DMS 273 (cell line): Measurements from ENCODE around the gene MYO10.
A peak's percentile ranks its signal among the peaks of the same experiment; 100 is the strongest.
"Not testable (repeated sequence)": the region's sequence is repeated elsewhere in the genome, so short reads cannot be mapped to it uniquely, and the experiment has no call there.

Source experiments
- DNase-seq: peaks from one replicate; lab custom pipeline; 2025; ENCODE audit not compliant: unreplicated experiment; lab: John Stamatoyannopoulos, UW

The MYO10 gene

GRCh38 chr5:16889203-16889971 is 46.7 kb downstream of the MYO10 start:
- DNase-seq = peak; percentile 58

DNA sequence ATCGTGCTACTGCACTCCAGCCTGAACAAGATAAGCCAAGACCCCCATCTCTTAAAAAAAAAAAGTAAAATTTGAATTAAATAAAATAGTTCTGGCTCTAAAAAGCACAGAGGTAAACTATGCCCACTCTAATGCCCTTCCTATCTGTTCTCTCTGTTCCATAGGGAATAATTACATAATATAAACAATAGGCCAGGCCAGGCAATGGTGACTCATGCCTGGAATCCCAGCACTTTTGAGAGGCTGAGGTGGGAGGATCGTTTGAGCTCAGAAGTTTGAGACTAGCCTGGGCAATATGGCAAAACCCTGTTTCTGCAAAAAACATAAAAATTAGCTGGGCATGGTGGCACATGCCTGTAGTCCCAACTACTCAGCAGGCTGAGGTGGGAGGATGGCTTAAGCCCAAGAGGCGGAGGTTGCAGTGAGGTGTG is 47.4 kb downstream of the MYO10 start:
- DNase-seq = peak; percentile 21

DNA sequence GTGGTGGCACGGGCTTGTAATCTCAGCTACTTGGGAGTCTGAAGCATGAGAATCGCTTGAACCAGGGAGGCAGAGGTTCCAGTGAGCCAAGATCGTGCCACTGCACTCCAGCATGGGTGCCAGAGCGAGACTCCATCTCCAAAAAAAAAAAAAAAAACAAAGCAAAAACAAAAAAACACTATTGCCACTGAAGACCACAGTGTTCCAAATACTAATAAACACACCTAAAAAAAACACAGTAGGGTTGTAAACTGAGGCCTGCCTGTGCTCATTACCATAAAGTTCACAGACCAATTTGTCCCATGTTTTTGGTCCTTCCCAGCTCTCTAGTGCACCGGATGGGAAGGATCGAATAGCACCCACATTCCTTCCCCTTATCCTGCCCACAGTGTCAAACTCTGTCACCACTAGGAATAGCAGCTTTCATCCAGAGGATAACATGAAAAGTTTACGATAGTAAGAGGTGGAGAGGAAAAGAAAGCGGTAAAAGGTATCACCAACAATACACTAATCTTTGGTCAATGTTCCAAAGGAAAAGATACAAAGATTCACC is 49.2 kb downstream of the MYO10 start:
- no peak for DNase-seq

- no peak for DNase-seq
Observed at GRCh38 chr5:16886366-16886736, 49.7 kb downstream of the MYO10 start.

- no peak for DNase-seq
Observed at GRCh38 chr5:16885635-16886365, 50.3 kb downstream of the MYO10 start.

GRCh38 chr5:16884595-16884994 is 51.5 kb downstream of the MYO10 start:
- DNase-seq = no peak

- no peak for DNase-seq
Observed at GRCh38 chr5:16883806-16884205, 52.3 kb downstream of the MYO10 start.

- no peak for DNase-seq
Observed at GRCh38 chr5:16883176-16883575, 52.9 kb downstream of the MYO10 start.

DNA sequence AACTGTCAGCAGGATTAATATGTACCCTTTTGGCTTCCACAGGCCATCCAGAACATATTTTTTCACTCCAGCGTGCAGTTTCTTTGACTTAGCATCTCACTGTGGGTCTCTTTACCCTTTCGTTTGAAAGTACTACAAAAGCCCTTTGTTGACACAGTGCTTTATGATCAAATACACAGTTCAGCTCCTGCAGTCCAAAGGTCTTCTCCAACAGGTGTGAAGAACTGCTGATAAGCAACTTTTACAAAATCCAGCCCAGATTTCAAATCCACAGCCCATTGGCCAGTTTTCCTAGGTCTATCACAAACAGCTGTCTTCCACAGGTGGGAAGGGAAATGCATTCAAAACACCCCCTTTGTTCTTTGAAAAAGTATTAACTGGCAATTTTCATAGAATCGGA is 54.8 kb downstream of the MYO10 start:
- DNase-seq = no peak

- no peak for DNase-seq
Observed at GRCh38 chr5:16880547-16880946, 55.5 kb downstream of the MYO10 start.

GRCh38 chr5:16879650-16880049 is 56.4 kb downstream of the MYO10 start:
- DNase-seq = no peak

DNA sequence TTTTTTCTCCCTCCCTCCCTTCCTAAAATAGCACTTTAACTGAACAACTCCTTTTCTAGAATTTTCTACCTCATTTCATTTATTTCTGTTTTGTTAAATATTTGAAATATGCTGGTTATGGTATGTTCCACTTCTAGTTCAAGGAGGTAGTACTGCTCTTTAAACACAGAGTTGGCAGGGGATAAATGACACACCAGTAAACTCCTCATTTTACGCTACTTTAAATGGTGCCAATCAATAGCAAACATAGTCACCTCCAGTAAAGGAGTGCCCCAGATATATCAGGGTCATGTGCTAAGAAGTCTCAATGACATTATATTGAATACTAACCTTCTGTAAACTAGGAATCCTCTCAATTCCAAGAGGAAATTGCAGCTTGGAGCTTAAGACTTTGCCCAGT is 56.9 kb downstream of the MYO10 start:
- DNase-seq = no peak

GRCh38 chr5:16877267-16877935 is 58.7 kb downstream of the MYO10 start:
- no peak for DNase-seq

DNA sequence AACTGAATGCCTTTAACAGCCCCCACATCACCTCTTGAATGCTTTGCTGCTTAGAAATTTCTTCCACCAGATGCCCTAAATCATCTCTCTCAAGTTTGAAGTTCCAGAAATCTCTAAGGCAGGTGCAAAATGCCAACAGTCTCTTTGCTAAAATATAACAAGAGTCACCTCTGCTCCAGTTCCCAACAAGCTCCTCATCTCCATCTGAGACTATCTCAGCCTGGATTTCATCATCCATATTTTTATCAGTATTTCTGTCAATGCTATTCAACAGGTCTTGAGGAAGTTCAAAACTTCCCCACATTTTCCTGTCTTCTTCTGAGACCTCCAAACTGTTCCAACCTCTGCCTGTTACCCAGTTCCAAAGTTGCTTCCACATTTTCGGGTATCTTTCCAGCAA is 61.7 kb downstream of the MYO10 start:
- DNase-seq = not testable (repeated sequence)

DNA sequence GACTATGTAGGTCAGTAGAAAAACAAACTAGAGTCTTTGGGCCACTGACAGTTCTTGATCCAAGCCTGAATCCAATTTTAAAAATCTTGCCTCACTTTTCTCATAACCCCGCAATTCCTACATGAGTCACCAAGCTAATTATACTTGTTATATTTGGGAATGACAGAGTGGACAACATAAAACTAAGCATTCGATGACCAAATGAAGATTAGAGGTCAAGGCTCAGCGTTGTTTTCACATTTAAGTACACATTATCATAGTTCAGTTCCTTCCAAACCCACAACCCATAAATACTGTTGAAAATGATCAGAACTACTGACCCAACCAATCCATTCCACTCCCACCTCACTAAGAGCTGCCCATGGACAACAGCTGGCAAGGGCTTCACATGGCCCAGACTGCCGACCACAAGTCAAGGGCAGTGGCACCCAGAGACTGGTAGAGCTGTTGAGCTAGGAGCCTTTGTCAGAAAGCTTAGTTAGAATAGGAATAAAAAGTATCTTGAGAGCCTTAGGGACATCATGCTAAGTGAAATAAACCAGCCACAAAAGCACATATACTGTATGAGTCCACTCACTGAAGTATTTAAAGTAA is 64.2 kb downstream of the MYO10 start:
- DNase-seq = no peak

GRCh38 chr5:16870878-16871277 is 65.2 kb downstream of the MYO10 start:
- DNase-seq = no peak

DNA sequence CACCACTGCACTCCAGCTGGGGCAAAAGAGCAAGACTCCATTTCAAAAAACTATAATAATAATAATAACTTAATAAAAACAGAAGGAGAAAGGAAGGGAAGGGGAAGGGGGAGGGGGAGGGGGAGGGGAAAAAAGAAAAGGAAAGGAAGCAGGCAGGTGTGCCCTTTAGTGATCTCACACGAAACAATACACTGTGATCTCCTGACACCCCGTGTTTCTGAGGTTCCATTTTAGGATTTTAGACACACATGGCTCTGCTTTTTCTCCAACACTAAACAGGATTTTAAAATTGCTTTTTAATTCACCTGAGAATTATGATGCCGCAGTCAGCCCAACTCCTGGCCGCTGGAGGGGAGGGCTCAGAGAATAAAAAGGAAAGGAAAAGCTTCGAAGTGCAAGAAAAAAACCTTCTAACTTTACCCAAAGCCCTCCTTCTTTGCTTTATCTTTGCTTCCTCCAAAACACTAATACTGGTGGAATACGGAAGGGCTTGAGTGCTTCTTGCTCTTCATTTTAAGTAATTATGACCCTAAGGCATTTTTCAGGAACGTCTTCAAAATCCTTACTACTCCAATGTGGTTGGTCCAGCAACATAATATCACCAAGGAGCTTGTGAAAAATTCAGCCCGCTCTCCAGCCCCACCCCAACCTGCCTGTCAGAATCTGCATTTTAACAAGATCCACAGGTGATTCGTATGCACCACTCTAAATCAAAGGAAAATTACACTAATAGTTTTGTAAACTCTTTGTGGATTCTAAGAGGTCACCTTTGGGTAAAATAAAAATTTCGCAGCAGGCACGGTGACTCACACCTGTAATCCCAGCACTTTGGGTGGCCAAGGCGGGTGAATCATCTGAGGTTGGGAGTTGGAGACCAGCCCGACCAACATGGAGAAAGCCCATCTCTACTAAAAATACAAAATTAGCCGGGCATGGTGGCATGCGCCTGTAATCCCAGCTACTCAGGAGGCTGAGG is 66.0 kb downstream of the MYO10 start:
- DNase-seq = no peak

GRCh38 chr5:16867577-16867953 is 68.5 kb downstream of the MYO10 start:
- DNase-seq = peak; percentile 48

- peak; percentile 95 for DNase-seq
Observed at GRCh38 chr5:16866795-16867576, 69.1 kb downstream of the MYO10 start.
